Measurements from ENCODE around the gene RPN1. TPM values are rescaled to one million over a fixed set of nuclear protein-coding genes. Genes with fewer than 3 reads are reported as not detected.

Gene RPN1
- total and polyA plus RNA-seq, 2 of the 8 experiments (the other 6 are each of a cell fraction or from before 2014, with no cell fraction given) = 165 to 211 TPM

DNA sequence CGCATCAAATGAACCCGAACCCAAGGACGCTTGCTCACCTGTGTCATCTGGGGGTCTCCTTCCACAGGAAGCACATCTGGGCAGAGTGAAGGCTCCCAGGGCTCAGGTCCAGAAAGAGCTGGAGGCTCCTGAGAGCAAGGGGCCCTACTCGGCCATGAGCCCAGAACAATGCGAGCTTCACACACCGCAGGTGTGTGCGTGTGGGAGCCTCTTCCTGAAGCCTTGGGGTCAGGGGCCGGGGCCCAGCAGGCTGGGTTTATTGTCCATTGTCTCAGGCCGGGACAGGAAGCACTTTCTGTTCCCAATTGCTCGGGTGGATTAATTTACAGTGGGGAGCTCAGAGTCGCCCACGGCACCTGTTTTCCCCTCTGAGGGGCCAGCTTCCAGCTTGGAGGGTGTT is 74.8 kb downstream of the RPN1 start (continued):
- TF ChIP-seq TAF7 (optimal IDR thresholded peaks at IDR 0.05; ENCODE audit: borderline replicate concordance, low read depth, low read length) (no peak), SIN3A (conservative IDR thresholded peaks at IDR 0.05 in 1 of 2, IDR thresholded peaks at IDR 0.05 in 1 of 2; ENCODE audit: low read depth in 1 of 2, low read length in 2 of 2) (no peak), SRF (IDR thresholded peaks at IDR 0.05; ENCODE audit: low read depth, low read length) (no peak), YY1 (IDR thresholded peaks at IDR 0.05; ENCODE audit: low read depth, low read length) (no peak), CEBPB (IDR thresholded peaks at IDR 0.05; ENCODE audit: low read depth, low read length) (no peak), SIRT6 (IDR thresholded peaks at IDR 0.05; ENCODE audit: low read length) (no peak)
- TF ChIP-seq, protein P1, sequence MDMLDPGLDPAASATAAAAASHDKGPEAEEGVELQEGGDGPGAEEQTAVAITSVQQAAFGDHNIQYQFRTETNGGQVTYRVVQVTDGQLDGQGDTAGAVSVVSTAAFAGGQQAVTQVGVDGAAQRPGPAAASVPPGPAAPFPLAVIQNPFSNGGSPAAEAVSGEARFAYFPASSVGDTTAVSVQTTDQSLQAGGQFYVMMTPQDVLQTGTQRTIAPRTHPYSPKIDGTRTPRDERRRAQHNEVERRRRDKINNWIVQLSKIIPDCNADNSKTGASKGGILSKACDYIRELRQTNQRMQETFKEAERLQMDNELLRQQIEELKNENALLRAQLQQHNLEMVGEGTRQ (IDR thresholded peaks at IDR 0.05; ENCODE audit: low read length) = no peak
